ENCODE measurements around the gene AVL9. TPM values are rescaled to one million over a fixed set of nuclear protein-coding genes. Genes with fewer than 3 reads are reported as not detected.
A peak's percentile ranks its signal among the peaks of the same experiment; 100 is the strongest.

Gene AVL9
- total and polyA plus RNA-seq, 5 donors: 6.1 to 19.5 (median 15.5) TPM

DNA sequence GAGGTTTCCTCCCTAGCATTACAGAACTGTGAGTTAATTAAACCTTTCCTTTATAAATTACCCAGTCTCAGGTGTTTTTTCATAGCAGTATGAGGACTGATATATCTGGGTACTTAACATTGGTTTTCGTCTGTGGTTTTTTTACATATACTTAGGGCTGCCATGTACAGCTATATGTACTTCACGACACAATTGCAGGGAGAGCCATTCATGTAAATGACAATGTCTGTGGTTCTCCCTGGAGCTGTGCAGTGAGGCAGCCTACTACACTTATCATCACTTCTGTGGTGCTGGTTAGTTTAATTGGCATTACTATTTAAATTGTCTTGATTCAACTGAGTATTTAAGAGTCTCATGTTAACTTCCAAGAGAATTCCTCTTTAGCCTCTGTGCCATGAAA, 40.7 kb downstream of the AVL9 start:
- Histone ChIP-seq H3K27ac (ENCODE audit: low read length) (no peak overlapping the region), H3K27me3 (ENCODE audit: control insufficient read depth, insufficient read depth) (no peaks in the 10 kb centered on the region), H3K4me3 (ENCODE audit: low read length) (no peak overlapping the region), H3K4me1 (ENCODE audit: control insufficient read depth, insufficient read depth, low read length) (no peaks in the 10 kb centered on the region), H3K9me3 (ENCODE audit: control insufficient read depth, low read length) (no peaks in the 10 kb centered on the region)
- 98% methylated on average over 2 of the region's 2 CpGs for WGBS
- intact Hi-C loops (cut with DNase I): no loop called here
- DNase-seq (no peak), ATAC-seq (no peak)

DNA sequence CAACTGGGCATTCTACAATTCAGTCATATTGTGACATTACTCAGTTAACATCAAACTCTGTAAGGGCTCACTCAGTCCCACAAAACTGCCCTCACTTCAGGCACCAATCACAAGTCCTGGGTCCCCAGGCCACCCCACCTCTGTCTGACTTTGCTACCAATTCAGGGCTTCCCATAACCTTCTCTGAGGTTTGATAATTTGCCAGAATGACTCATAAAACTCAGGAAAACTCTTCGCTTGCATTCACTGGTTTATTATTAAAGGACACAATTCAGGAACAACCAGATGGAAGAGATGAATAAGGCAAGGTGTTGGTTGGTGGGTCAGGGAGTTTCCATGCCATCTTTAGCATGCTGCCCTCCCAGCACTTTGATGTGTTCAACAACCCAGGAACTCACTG, 41.3 kb downstream of the AVL9 start:
- H3K4me3 ChIP-seq (ENCODE audit: low read length): no peak overlapping the region
- no peaks in the 10 kb centered on the region for H3K9me3 ChIP-seq (ENCODE audit: control insufficient read depth, low read length)
- ATAC-seq (peak; percentile 34 to 58), DNase-seq (no peak)
- no peak overlapping the region for H3K27ac ChIP-seq (ENCODE audit: low read length)
- intact Hi-C loops (cut with DNase I): no loop called here
- H3K4me1 ChIP-seq (ENCODE audit: control insufficient read depth, insufficient read depth, low read length): no peaks in the 10 kb centered on the region
- WGBS: 0% methylated on average over 1 of the region's 1 CpG
- no peaks in the 10 kb centered on the region for H3K27me3 ChIP-seq (ENCODE audit: control insufficient read depth, insufficient read depth)

DNA sequence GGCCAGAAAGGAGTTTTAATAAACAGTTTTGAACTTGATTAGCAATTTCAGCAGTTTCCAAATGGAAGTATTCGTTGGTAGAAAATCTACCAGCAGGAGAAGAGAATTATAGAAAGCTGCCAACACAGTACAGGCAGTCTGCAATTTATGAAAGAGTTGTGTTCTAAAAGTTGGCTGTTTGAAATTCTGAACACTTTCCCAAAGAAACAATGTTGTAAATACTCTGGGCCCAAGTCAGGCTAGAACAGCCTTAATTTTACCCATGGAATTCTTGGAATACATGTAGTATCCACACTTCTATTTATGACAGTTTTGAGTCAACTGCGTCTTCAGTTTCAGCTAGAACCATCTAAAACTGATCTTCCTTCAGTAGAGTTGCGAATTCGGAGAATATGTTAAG, 42.5 kb downstream of the AVL9 start:
- intact Hi-C loops (cut with DNase I): no loop called here
- DNase-seq: no peak
- H3K9me3 ChIP-seq (ENCODE audit: control insufficient read depth, low read length): no peaks in the 10 kb centered on the region
- no peaks in the 10 kb centered on the region for H3K27me3 ChIP-seq (ENCODE audit: control insufficient read depth, insufficient read depth)
- H3K27ac ChIP-seq (ENCODE audit: low read length): no peak overlapping the region
- H3K4me3 ChIP-seq (ENCODE audit: low read length): no peak overlapping the region
- WGBS: 55% methylated on average over 4 of the region's 4 CpGs
- peak in 1 of 2 donors; percentile 61 for ATAC-seq
- no peaks in the 10 kb centered on the region for H3K4me1 ChIP-seq (ENCODE audit: control insufficient read depth, insufficient read depth, low read length)

DNA sequence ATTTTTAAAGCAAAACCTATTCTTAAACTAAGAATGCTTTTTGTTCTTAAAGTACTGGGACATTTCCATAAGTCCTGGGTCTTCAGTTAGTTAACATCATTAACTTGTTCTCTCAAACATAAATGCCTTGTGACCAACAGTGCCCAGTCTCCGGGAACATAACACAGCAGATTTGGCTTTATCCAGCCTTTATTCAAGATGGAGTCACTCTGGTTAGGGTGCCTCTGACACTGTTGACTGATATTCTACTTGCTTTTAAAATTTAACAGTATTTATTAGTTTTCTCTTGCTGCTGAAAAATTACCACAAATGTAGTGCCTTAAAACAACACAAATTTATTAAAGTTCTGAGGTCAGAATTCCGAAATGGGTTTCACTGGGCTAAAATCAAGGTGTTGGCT, 44.1 kb downstream of the AVL9 start:
- ATAC-seq (no peak), DNase-seq (no peak)
- Histone ChIP-seq H3K27me3 (ENCODE audit: control insufficient read depth, insufficient read depth) (no peaks in the 10 kb centered on the region), H3K9me3 (ENCODE audit: control insufficient read depth, low read length) (no peaks in the 10 kb centered on the region), H3K27ac (ENCODE audit: low read length) (no peak overlapping the region), H3K4me1 (ENCODE audit: control insufficient read depth, insufficient read depth, low read length) (peaks cover 1% of the 10 kb centered on the region), H3K4me3 (ENCODE audit: low read length) (no peak overlapping the region)
- intact Hi-C loops (cut with DNase I): no loop called here
- WGBS: 97% methylated on average over 2 of the region's 2 CpGs

GRCh38 chr7:32539919-32540531, 44.7 kb downstream of the AVL9 start:
- intact Hi-C loops (cut with DNase I): no loop called here
- Histone ChIP-seq H3K9me3 (ENCODE audit: control insufficient read depth, low read length) (no peaks in the 10 kb centered on the region), H3K27ac (ENCODE audit: low read length) (no peak overlapping the region), H3K4me3 (ENCODE audit: low read length) (no peak overlapping the region), H3K4me1 (ENCODE audit: control insufficient read depth, insufficient read depth, low read length) (peaks cover 1% of the 10 kb centered on the region), H3K27me3 (ENCODE audit: control insufficient read depth, insufficient read depth) (no peaks in the 10 kb centered on the region)
- ATAC-seq (no peak), DNase-seq (no peak)
- WGBS: 65% methylated on average over 4 of the region's 4 CpGs

DNA sequence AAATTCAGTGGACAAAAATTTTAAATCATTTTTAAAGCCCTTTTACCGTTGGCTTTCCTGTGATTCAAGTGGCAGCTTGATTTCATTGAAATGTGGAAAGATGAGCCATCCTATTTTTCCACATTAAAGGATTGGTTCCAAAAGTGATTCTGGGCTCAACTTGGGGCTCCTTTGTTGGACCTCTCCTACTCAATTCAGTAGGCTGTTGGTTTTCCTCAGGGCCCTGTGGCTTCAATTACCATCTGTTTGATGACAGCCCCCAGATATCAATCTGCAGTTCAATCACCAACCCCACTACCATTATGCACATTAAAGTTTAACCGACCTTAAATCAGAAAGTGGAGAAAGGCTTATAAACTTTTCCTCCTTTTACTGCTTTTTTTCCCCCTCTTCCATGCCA, 47.3 kb downstream of the AVL9 start:
- no peak overlapping the region for H3K27ac ChIP-seq (ENCODE audit: low read length)
- H3K9me3 ChIP-seq (ENCODE audit: control insufficient read depth, low read length): no peaks in the 10 kb centered on the region
- no peak for ATAC-seq
- WGBS: 83% methylated on average over 2 of the region's 2 CpGs
- intact Hi-C loops (cut with DNase I): no loop called here
- no peaks in the 10 kb centered on the region for H3K27me3 ChIP-seq (ENCODE audit: control insufficient read depth, insufficient read depth)
- DNase-seq: no peak
- peaks cover 1% of the 10 kb centered on the region for H3K4me1 ChIP-seq (ENCODE audit: control insufficient read depth, insufficient read depth, low read length)
- H3K4me3 ChIP-seq (ENCODE audit: low read length): no peak overlapping the region

DNA sequence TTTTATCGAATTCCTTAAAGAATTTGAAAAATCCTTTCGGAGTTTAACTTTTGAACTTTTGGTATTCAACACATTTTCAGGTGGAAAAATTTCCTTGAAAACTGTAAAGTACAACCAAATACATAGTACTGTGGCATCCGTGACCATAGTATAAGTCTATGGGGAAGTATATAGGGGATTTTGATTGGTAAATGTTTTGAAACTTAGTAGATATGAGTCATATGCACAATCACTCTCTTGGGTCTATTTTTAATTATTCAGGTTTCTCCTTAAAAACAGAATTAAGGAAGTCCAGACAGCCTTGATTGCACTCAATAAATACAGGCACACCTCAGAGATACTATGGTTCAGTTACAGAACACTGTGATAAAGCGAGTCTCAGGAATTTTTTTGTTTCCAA, 64.2 kb downstream of the AVL9 start:
- ATAC-seq (no peak), DNase-seq (no peak)
- H3K27me3 ChIP-seq (ENCODE audit: control insufficient read depth, insufficient read depth): no peaks in the 10 kb centered on the region
- WGBS: 97% methylated on average over 4 of the region's 4 CpGs
- no peak overlapping the region for H3K27ac ChIP-seq (ENCODE audit: low read length)
- no peak overlapping the region for H3K4me3 ChIP-seq (ENCODE audit: low read length)
- intact Hi-C loops (cut with DNase I): no loop called here
- no peaks in the 10 kb centered on the region for H3K4me1 ChIP-seq (ENCODE audit: control insufficient read depth, insufficient read depth, low read length)
- H3K9me3 ChIP-seq (ENCODE audit: control insufficient read depth, low read length): no peaks in the 10 kb centered on the region

- no peaks in the 10 kb centered on the region for H3K9me3 ChIP-seq (ENCODE audit: control insufficient read depth, low read length)
- no peak for ATAC-seq
- no peak overlapping the region for H3K27ac ChIP-seq (ENCODE audit: low read length)
- DNase-seq: no peak
- 100% methylated on average over 2 of the region's 2 CpGs for WGBS
- no peaks in the 10 kb centered on the region for H3K27me3 ChIP-seq (ENCODE audit: control insufficient read depth, insufficient read depth)
- intact Hi-C loops (cut with DNase I): no loop called here
- H3K4me3 ChIP-seq (ENCODE audit: low read length): no peak overlapping the region
- H3K4me1 ChIP-seq (ENCODE audit: control insufficient read depth, insufficient read depth, low read length): no peaks in the 10 kb centered on the region
These were observed 64.8 kb downstream of the AVL9 start for GRCh38 chr7:32560075-32560474.

DNA sequence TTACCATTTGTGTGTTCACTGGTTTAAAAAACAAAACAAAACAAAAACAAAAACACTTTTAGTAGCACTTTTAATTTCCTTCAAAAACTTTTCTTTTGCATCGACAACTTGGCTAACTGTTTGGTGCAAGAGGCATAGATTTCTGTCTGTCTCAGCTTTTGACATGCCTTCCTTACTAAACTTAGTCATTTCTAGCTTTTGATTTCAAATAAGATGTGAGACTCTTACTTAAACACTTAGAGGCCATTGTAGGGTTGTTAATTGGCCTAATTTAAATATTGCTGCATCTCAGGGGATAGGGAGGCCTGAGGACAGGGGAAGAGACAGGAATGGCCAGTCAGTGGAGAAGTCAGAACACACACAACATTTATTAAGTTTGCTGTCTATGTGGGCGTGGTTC, 66.3 kb downstream of the AVL9 start:
- Histone ChIP-seq H3K9me3 (ENCODE audit: control insufficient read depth, low read length) (no peaks in the 10 kb centered on the region), H3K27me3 (ENCODE audit: control insufficient read depth, insufficient read depth) (no peaks in the 10 kb centered on the region), H3K4me3 (ENCODE audit: low read length) (no peak overlapping the region), H3K27ac (ENCODE audit: low read length) (no peak overlapping the region), H3K4me1 (ENCODE audit: control insufficient read depth, insufficient read depth, low read length) (no peaks in the 10 kb centered on the region)
- intact Hi-C loops (cut with DNase I): no loop called here
- ATAC-seq (no peak), DNase-seq (no peak)
- 98% methylated on average over 2 of the region's 2 CpGs for WGBS

DNA sequence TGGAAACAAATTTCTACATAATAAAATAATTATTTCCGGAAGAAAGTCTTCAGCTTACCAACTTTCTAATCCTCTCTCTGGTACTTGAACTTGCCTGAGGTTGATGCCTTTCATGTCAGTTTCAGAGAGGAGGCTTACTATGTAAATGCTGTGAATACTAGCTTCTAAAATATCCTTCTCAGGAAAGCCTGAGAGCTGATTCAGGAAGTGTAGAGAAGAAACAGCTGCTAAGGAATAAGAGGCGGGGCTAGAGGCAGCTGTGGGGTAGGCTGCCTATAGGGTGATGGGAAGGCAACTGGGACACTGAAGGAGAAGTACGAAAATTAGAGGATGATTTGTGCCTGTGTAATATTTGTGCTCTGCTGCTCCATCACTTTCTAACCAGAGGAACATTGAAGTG, 69.3 kb downstream of the AVL9 start:
- intact Hi-C loops (cut with DNase I): no loop called here
- 51% methylated on average over 3 of the region's 3 CpGs for WGBS
- Histone ChIP-seq H3K27me3 (ENCODE audit: control insufficient read depth, insufficient read depth) (no peaks in the 10 kb centered on the region), H3K27ac (ENCODE audit: low read length) (no peak overlapping the region), H3K4me3 (ENCODE audit: low read length) (no peak overlapping the region), H3K4me1 (ENCODE audit: control insufficient read depth, insufficient read depth, low read length) (no peaks in the 10 kb centered on the region), H3K9me3 (ENCODE audit: control insufficient read depth, low read length) (no peaks in the 10 kb centered on the region)
- DNase-seq: no peak
- peak in 1 of 2 donors; percentile 31 for ATAC-seq

DNA sequence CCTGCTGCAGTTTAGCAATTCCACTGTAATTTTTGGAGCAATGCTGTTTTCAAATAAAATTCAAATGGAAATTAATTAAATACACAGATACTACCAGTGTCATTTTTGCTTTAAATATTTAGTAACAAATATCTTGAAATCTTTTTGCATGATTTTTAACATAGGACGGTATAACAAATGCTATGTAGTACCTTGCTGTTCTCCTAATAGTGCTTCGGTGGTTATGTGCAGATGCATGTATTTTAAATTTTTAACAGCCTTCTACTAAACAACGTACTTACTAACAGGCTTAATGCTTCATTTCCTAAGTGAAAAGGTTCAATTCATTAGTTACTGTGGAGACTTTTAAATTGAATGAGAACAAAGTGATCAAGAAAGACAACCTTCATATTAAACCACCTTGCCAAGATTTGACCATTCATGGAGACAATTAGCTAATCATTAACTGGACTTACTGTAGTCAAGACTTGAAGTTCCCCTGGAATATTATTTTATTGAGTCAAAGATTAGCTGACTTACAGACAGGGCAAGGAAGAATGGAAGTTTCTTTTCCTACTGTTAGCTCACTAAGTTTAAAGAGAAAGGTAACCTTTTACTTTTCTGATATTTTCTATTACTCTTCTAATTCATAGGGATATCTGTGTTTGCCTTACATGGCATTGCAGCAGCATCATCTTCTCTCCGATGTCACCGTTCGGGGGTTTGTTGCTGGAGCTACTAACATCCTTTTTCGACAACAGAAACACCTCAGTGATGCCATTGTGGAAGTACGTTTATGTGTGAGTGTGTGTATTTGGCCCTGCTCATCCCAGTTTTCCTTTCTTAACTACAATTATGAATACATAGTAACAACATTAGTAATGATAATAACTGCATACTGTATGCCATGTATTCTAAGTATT, 74.3 kb downstream of the AVL9 start:
- Histone ChIP-seq H3K4me1 (ENCODE audit: control insufficient read depth, insufficient read depth, low read length) (no peaks in the 10 kb centered on the region), H3K27me3 (ENCODE audit: control insufficient read depth, insufficient read depth) (no peaks in the 10 kb centered on the region), H3K4me3 (ENCODE audit: low read length) (no peak overlapping the region), H3K9me3 (ENCODE audit: control insufficient read depth, low read length) (no peaks in the 10 kb centered on the region), H3K27ac (ENCODE audit: low read length) (no peak overlapping the region)
- ATAC-seq (no peak), DNase-seq (no peak)
- intact Hi-C loops (cut with DNase I): no loop called here
- 94% methylated on average over 8 of the region's 8 CpGs for WGBS
